IMR-90 (cell line): ENCODE data around the gene SRSF10. TPM values are rescaled to one million over a fixed set of nuclear protein-coding genes. Genes with fewer than 3 reads are reported as not detected.

Experiments
- ATAC-seq: fragments of 200-7000 bp; cut with Tn5 transposase; 2 replicates; pipeline ENCODE4 v1.9.1; 2020; ENCODE audit warnings: low read depth, mild to moderate bottlenecking, moderate library complexity
- BruUV-seq: library from RNA; stranded (reverse); fragments of 400-500 nt; replicated peaks from 2 replicates; lab custom pipeline; 2021; lab: Mats Ljungman, UMichigan
- CTCF ChIA-PET: fragments of 300-600 bp; formaldehyde crosslinking; extraction: SDS; loops from one replicate; lab custom pipeline; 2021; ENCODE audit warnings: antibody characterized with exemption; lab: Yijun Ruan, JAX
- POLR2A ChIA-PET: fragments of 300-600 bp; sonication (Branson Sonifier 250); formaldehyde crosslinking; loops from one replicate; lab custom pipeline; 2022; ENCODE audit warnings: antibody characterized with exemption; ENCODE audit not compliant: unreplicated experiment; lab: Charles Lee
- DNase-seq: peaks from one replicate; pipeline ENCODE4 v3.0.0; 2013
- H2AFZ ChIP-seq: replicated peaks from 2 replicates; pipeline ENCODE3; 2013; ENCODE audit warnings: low read length, mild to moderate bottlenecking; ENCODE audit not compliant: poor library complexity
- H2AK5ac ChIP-seq: 2 replicates; pipeline ENCODE4 v1.6.1; 2013; ENCODE audit warnings: low read depth, low read length, inconsistent platforms
- H2AK9ac ChIP-seq: replicated peaks from 2 replicates; pipeline ENCODE3; 2013; ENCODE audit warnings: mild to moderate bottlenecking, low read depth, low read length, moderate library complexity; ENCODE audit not compliant: poor library complexity
- H2BK120ac ChIP-seq: 2 replicates; pipeline ENCODE4 v1.6.1; 2013; ENCODE audit warnings: low read depth, low read length, inconsistent platforms
- H2BK15ac ChIP-seq: 3 replicates; pipeline ENCODE4 v1.6.1; 2013; ENCODE audit warnings: low read depth, low read length, inconsistent platforms
- H2BK20ac ChIP-seq: 2 replicates; pipeline ENCODE4 v1.6.1; 2013; ENCODE audit warnings: low read depth, mild to moderate bottlenecking, inconsistent platforms, low read length, moderate library complexity
- H2BK5ac ChIP-seq: 2 replicates; pipeline ENCODE4 v1.6.1; 2013; ENCODE audit warnings: mild to moderate bottlenecking, low read depth, low read length, inconsistent platforms; ENCODE audit not compliant: poor library complexity, severe bottlenecking
- H3K14ac ChIP-seq: replicated peaks from 2 replicates; pipeline ENCODE4 v1.6.1; 2013; ENCODE audit warnings: low read depth, low read length, inconsistent platforms
- H3K18ac ChIP-seq: 2 replicates; pipeline ENCODE4 v1.6.1; 2013; ENCODE audit warnings: low read depth, low read length, control low read depth
- H3K23ac ChIP-seq: 2 replicates; pipeline ENCODE4 v1.6.1; 2013; ENCODE audit warnings: low read depth, low read length, inconsistent platforms
- H3K27ac ChIP-seq: 2 replicates; pipeline ENCODE4 v1.5.1; 2013; ENCODE audit warnings: mild to moderate bottlenecking, control low read depth, low read length; ENCODE audit not compliant: insufficient read depth
- H3K27me3 ChIP-seq: 2 replicates; pipeline ENCODE4 v1.6.1; 2013; ENCODE audit warnings: low read length; ENCODE audit not compliant: control insufficient read depth, insufficient read depth
- H3K36me3 ChIP-seq: 2 replicates; pipeline ENCODE4 v1.6.1; 2013; ENCODE audit warnings: low read length, mixed read lengths; ENCODE audit not compliant: control insufficient read depth, insufficient read depth
- H3K4ac ChIP-seq: 2 replicates; pipeline ENCODE4 v1.6.1; 2013; ENCODE audit warnings: low read depth, low read length, inconsistent platforms
- H3K4me1 ChIP-seq: 2 replicates; pipeline ENCODE4 v1.6.1; 2013; ENCODE audit warnings: low read length, mixed read lengths; ENCODE audit not compliant: control insufficient read depth, insufficient read depth
- H3K4me2 ChIP-seq: 2 replicates; pipeline ENCODE4 v1.6.1; 2013; ENCODE audit warnings: low read depth, mild to moderate bottlenecking, control low read depth, low read length, moderate library complexity
- H3K4me3 ChIP-seq: 2 replicates; pipeline ENCODE4 v1.5.1; 2013; ENCODE audit warnings: low read depth, mild to moderate bottlenecking, control low read depth, low read length, moderate library complexity; ENCODE audit not compliant: insufficient read depth
- H3K56ac ChIP-seq: 2 replicates; pipeline ENCODE4 v1.6.1; 2013; ENCODE audit warnings: low read length, inconsistent platforms; ENCODE audit not compliant: insufficient read depth; ENCODE audit errors: extremely low read depth
- H3K79me1 ChIP-seq, 2 experiments: 2 replicates each; pipeline ENCODE4 v1.6.1; 2013; ENCODE audit warnings: low read length in 2 of 2, inconsistent platforms in 1 of 2, low read depth in 1 of 2
- H3K9ac ChIP-seq: 2 replicates; pipeline ENCODE4 v1.6.1; 2013; ENCODE audit warnings: low read depth, low read length, control low read depth
- H3K9me1 ChIP-seq: 2 replicates; pipeline ENCODE4 v1.6.1; 2013; ENCODE audit warnings: low read length, inconsistent platforms; ENCODE audit not compliant: insufficient read depth
- H3K9me3 ChIP-seq: 2 replicates; pipeline ENCODE4 v1.6.1; 2013; ENCODE audit warnings: low read length; ENCODE audit not compliant: control insufficient read depth, insufficient read depth
- H4K20me1 ChIP-seq: 2 replicates; pipeline ENCODE4 v1.6.1; 2013; ENCODE audit warnings: low read length, inconsistent platforms; ENCODE audit not compliant: insufficient read depth
- H4K5ac ChIP-seq: 2 replicates; pipeline ENCODE4 v1.6.1; 2013; ENCODE audit warnings: mild to moderate bottlenecking, low read depth, low read length, control low read depth
- H4K8ac ChIP-seq, 2 experiments: 2 replicates each; pipeline ENCODE4 v1.6.1; 2013; ENCODE audit warnings: low read depth in 2 of 2, low read length in 2 of 2, control low read depth in 1 of 2, inconsistent platforms in 1 of 2
- H4K91ac ChIP-seq: 2 replicates; pipeline ENCODE4 v1.6.1; 2013; ENCODE audit warnings: low read depth, low read length, inconsistent platforms; ENCODE audit not compliant: insufficient read depth
- CEBPB ChIP-seq: IDR thresholded peaks from 2 replicates; pipeline ENCODE4 v1.6.1; 2012; ENCODE audit warnings: low read depth, low read length, improper control_type of control experiment
- MAFK ChIP-seq: IDR thresholded peaks from 2 replicates; pipeline ENCODE4 v1.6.1; 2012; ENCODE audit warnings: low read depth, low read length, improper control_type of control experiment
- WGBS, 2 experiments: methylation state at CpG; one replicate each; pipeline versions ENCODE4 v1.1.5 to v1.1.7; 2013; ENCODE audit warnings: missing lambda C conversion rate in 2 of 2; ENCODE audit not compliant: insufficient read length in 1 of 2; ENCODE audit errors: extremely low coverage in 2 of 2; 5-methylcytosine and 5-hydroxymethylcytosine counted together
- dilution Hi-C: fragments of 300-500 bp; cut with HindIII; formaldehyde crosslinking; loops from one replicate; pipeline ENCODE4 v1.14.3; 2018; ENCODE audit warnings: low sequenced_read_pairs; ENCODE audit not compliant: unreplicated experiment
- in situ Hi-C: fragments of 300-500 bp; cut with MboI; formaldehyde crosslinking; loops from 3 replicates; pipeline ENCODE4 v1.14.3; 2019; ENCODE audit warnings: low sequenced_read_pairs, inconsistent platforms, mixed read lengths
- intact Hi-C: fragments of 100-400 bp; cut with micrococcal nuclease; formaldehyde crosslinking; loops from 2 replicates; pipeline ENCODE4 v1.10.0; 2022
- polyA plus RNA-seq, 3 experiments: library from polyadenylated mRNA; depleted of rRNA; stranded (reverse); fragments of >200 nt; gene quantifications; 2 replicates each; pipeline ENCODE4 v1.2.3, GENCODE V29; 2012; ENCODE audit warnings: low replicate concordance in 1 of 3
- total RNA-seq: library from RNA; depleted of rRNA; stranded (reverse); fragments of >200 nt; gene quantifications from 2 replicates; pipeline ENCODE4 v1.2.3, GENCODE V29; 2012

Gene SRSF10
- total and polyA plus RNA-seq, 2 of the 4 experiments (the other 2 are of a cell fraction), result 90.1 to 110 TPM

- Histone ChIP-seq H4K20me1 (no peaks in the 10 kb centered on the region), H3K4me3 (peak overlapping the region; percentile 18; the same call in 1 of the 2 replicates), H2BK120ac (peak overlapping the region; percentile 47; the same call in 1 of the 2 replicates), H3K56ac (no peak overlapping the region), H3K9ac (0 out of 2 replicates have a peak overlapping the region, but pooled peaks have one; percentile 58), H2BK5ac (peak overlapping the region; percentile 76), H3K9me3 (no peaks in the 10 kb centered on the region), H3K79me1 (no peaks in the 10 kb centered on the region), H3K4me2 (peak overlapping the region; percentile 90), H3K9me1 (no peaks in the 10 kb centered on the region), H3K4me1 (no peaks in the 10 kb centered on the region), H3K14ac (peak overlapping the region; percentile 84; the same call in 1 of the 2 replicates), H3K23ac (peak overlapping the region; percentile 18; the same call in 1 of the 2 replicates), H2AK9ac (no peak overlapping the region), H3K18ac (peak overlapping the region; percentile 85; the same call in 1 of the 2 replicates), H3K4ac (no peak overlapping the region), H2BK20ac (peak overlapping the region; percentile 20; the same call in 1 of the 2 replicates), H2BK15ac (no peak overlapping the region), H2AFZ (no peak overlapping the region), H2AK5ac (no peak overlapping the region), H3K36me3 (no peaks in the 10 kb centered on the region), H3K27ac (no peak overlapping the region), H4K91ac (no peak overlapping the region), H4K8ac (peak overlapping the region in 1 of 2 experiments; percentile 31; a peak in 1 of 4 replicates), H4K5ac (no peak overlapping the region; the same call in 1 of the 2 replicates), H3K27me3 (peaks cover 14% of the 10 kb centered on the region)
- intact Hi-C loops, result no loop called here
- no CpG with 5 or more reads among the region's 11 CpGs for WGBS, 2 experiments
- in situ Hi-C loops, result no loop called here
- peak; percentile 22; the same call in 1 of the 2 replicates for TF ChIP-seq CEBPB
- TF ChIP-seq MAFK, result no peak
- ChIA-PET POLR2A (interaction anchor here (0.7 kb wide), 1 partner anchor 629 kb away, joined by 3 read pairs; no protein-coding TSS in a partner anchor), CTCF (no interaction called here)
- BruUV-seq, result no TSS peak
- dilution Hi-C loops, result no loop called here
- ATAC-seq (peak; percentile 35), DNase-seq (peak; percentile 59)
Measured at GRCh38 chr1:23930861-23931490, 49.2 kb downstream of the SRSF10 start.
